Mononuclear cell (primary cell): ENCODE measurements around the gene SIM2. TPM values are rescaled to one million over a fixed set of nuclear protein-coding genes. Genes with fewer than 3 reads are reported as not detected.

Experiments
- H3K27me3 ChIP-seq: 2 replicates; pipeline ENCODE4 v1.6.0; 2011; ENCODE audit warnings: low read length, control low read depth; ENCODE audit not compliant: insufficient read depth
- H3K4me1 ChIP-seq: 2 replicates; pipeline ENCODE4 v1.5.1; 2011; ENCODE audit warnings: mild to moderate bottlenecking, low read length, control low read depth; ENCODE audit not compliant: insufficient read depth
- H3K4me3 ChIP-seq: 2 replicates; pipeline ENCODE4 v1.5.1; 2011; ENCODE audit warnings: mild to moderate bottlenecking, low read length, moderate library complexity
- H3K9me3 ChIP-seq: 2 replicates; pipeline ENCODE4 v1.5.1; 2011; ENCODE audit warnings: low read depth, mild to moderate bottlenecking, control low read depth, low read length
- total RNA-seq: library from RNA; depleted of rRNA; stranded (reverse); fragments of >200 nt; gene quantifications from one replicate; pipeline ENCODE4 v1.2.3, GENCODE V29; 2012

The SIM2 gene
- total RNA-seq, 1 donor = not detected

DNA sequence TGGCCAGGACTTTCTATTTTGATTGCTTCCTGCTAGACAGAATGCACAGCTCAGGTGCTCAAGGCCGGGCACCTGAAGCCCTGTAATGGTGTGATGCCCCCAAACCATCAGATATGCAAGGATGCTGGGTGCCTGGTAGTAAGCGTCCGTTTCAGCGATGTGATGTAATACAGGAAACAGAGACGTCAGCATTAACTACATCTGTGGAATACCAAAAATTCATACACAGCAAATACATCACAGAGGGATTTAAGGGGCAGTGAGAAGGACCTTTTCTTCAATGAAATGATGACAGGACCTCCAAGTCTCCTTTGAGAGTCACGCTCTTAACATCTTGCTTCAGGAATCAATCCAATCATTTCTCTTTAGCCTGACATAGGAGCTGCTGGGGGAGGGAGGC is 64.4 kb downstream of the SIM2 start:
- H3K4me1 ChIP-seq = no peaks in the 10 kb centered on the region
- H3K4me3 ChIP-seq = no peak overlapping the region
- H3K9me3 ChIP-seq = no peaks in the 10 kb centered on the region
- no peaks in the 10 kb centered on the region for H3K27me3 ChIP-seq

- Histone ChIP-seq H3K4me1 (no peaks in the 10 kb centered on the region), H3K4me3 (no peak overlapping the region), H3K9me3 (no peaks in the 10 kb centered on the region), H3K27me3 (no peaks in the 10 kb centered on the region)
Observed at GRCh38 chr21:36765229-36765628, 66.3 kb downstream of the SIM2 start.

DNA sequence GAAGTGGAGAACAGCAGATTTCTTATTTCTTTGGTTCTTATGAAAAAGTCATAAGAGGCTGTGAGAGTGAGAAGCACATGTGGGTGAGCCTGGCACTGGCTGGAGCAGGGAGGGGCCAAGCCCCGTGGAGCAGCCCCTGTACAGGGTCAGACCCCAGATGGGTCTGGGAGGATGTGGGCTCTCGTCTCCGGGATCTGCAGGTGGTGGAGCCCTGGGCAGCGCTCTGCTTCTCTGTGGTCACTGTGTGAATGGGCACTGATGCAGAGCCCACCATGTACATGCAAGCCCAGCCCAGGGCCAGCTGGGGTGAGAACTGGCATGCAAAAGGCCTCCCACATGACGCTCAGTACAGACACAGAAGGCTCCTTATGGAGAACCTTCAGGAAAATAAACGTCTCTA is 67.6 kb downstream of the SIM2 start:
- Histone ChIP-seq H3K4me1 (no peaks in the 10 kb centered on the region), H3K4me3 (no peak overlapping the region), H3K27me3 (no peaks in the 10 kb centered on the region), H3K9me3 (no peaks in the 10 kb centered on the region)

DNA sequence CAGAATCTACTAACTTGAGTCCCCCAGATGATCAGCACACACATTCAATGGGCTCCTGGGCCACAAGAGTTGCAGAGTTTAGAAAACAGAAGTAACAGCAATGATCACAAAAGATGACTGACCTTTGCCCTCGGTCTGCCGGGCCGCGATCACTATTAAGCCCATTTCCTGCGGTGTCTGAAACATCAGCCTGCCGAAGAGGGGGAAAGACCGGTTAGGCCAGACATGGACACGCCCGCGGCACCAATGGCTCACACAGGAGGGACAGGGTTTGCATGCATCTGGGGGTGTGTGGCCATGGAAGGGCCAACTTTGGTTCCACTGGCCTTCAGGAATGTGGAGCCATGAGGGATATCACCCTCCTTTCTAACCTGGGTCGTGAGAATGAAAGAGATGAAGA is 68.2 kb downstream of the SIM2 start:
- Histone ChIP-seq H3K27me3 (no peaks in the 10 kb centered on the region), H3K9me3 (no peaks in the 10 kb centered on the region), H3K4me3 (no peak overlapping the region), H3K4me1 (no peaks in the 10 kb centered on the region)

GRCh38 chr21:36768496-36768895 is 69.6 kb downstream of the SIM2 start:
- no peaks in the 10 kb centered on the region for H3K4me1 ChIP-seq
- no peaks in the 10 kb centered on the region for H3K9me3 ChIP-seq
- no peak overlapping the region for H3K4me3 ChIP-seq
- no peaks in the 10 kb centered on the region for H3K27me3 ChIP-seq

- Histone ChIP-seq H3K4me1 (no peaks in the 10 kb centered on the region), H3K27me3 (no peaks in the 10 kb centered on the region), H3K4me3 (no peak overlapping the region)
Observed at GRCh38 chr21:36769051-36769839, 70.3 kb downstream of the SIM2 start.

DNA sequence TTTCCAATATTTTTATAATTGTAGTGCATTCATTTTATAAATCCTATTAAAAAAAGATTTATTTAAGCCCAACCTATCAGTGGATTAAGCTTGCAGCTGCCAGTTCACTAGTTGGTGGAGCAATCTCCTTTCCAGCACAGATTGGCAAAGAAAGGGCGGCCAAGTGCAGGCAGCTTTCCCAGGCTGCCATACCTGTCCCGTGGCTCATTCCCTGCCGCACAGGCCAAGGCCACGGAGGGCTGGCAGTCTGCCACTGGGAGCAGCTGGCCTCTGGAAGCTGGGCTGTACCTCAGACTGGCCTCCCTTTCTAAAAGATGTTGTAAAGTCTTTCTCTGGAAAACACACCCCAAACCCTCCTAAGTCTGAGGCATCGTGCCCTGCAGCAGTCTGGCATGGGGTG is 74.2 kb downstream of the SIM2 start:
- no peaks in the 10 kb centered on the region for H3K4me1 ChIP-seq
- no peak overlapping the region for H3K4me3 ChIP-seq
- no peaks in the 10 kb centered on the region for H3K9me3 ChIP-seq
- H3K27me3 ChIP-seq = no peaks in the 10 kb centered on the region

More at GRCh38 chr21:36769051-36769839, 70.3 kb downstream of the SIM2 start:
- H3K9me3 ChIP-seq = no peaks in the 10 kb centered on the region

DNA sequence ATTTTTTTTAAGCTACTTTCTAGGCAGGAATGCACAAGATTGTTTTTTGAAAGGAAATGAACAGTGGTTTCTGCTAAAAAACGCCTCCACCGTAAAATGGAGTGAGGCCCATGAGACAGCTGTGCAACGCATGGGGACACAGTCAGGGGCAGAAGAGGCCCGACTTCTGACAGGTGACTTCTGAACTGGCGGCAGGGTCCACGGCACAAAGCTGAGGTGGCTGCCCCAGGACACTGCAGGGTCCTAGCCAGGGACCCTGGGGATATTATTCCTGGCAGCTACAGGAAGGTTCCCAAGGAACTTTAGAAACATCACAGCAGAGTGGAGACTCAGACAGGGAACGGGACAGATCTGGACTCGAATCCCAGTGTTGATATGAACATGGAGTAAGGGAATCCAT is 75.1 kb downstream of the SIM2 start:
- Histone ChIP-seq H3K27me3 (no peaks in the 10 kb centered on the region), H3K4me1 (no peaks in the 10 kb centered on the region), H3K9me3 (no peaks in the 10 kb centered on the region), H3K4me3 (no peak overlapping the region)

- Histone ChIP-seq H3K4me3 (no peak overlapping the region), H3K27me3 (no peaks in the 10 kb centered on the region), H3K9me3 (no peaks in the 10 kb centered on the region), H3K4me1 (no peaks in the 10 kb centered on the region)
Observed at GRCh38 chr21:36776981-36777617, 78.2 kb downstream of the SIM2 start.

GRCh38 chr21:36780861-36781260 is 81.9 kb downstream of the SIM2 start:
- Histone ChIP-seq H3K27me3 (no peaks in the 10 kb centered on the region), H3K9me3 (no peaks in the 10 kb centered on the region), H3K4me3 (no peak overlapping the region), H3K4me1 (no peaks in the 10 kb centered on the region)

- no peak overlapping the region for H3K4me3 ChIP-seq
- H3K27me3 ChIP-seq = no peaks in the 10 kb centered on the region
- no peaks in the 10 kb centered on the region for H3K9me3 ChIP-seq
- H3K4me1 ChIP-seq = no peaks in the 10 kb centered on the region
Observed at GRCh38 chr21:36783612-36784374, 84.9 kb downstream of the SIM2 start.

- no peak overlapping the region for H3K4me3 ChIP-seq
- no peaks in the 10 kb centered on the region for H3K9me3 ChIP-seq
- no peaks in the 10 kb centered on the region for H3K4me1 ChIP-seq
- H3K27me3 ChIP-seq = no peaks in the 10 kb centered on the region
Observed at GRCh38 chr21:36784947-36785346, 86.0 kb downstream of the SIM2 start.

DNA sequence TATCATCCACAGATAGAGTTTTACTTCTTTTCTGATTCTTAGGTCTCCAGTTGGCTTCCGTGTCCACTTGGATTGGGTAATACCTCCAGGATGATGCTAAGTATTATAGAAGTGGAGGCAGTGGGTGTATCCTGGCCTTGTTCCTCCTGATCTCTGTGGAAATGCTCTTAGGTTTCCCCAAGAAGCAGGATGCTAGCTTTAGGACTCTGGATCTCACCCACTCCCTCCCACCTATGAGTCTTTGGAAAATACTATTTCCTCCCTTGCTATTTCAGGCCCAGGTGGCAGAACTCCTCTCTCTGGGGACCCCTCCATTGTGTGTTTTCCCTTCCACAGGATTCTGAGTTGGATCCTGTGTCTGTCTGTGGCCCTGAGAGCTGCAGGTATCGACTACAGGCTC is 86.7 kb downstream of the SIM2 start:
- H3K9me3 ChIP-seq = no peaks in the 10 kb centered on the region
- no peaks in the 10 kb centered on the region for H3K4me1 ChIP-seq
- H3K4me3 ChIP-seq = no peak overlapping the region
- H3K27me3 ChIP-seq = no peaks in the 10 kb centered on the region

DNA sequence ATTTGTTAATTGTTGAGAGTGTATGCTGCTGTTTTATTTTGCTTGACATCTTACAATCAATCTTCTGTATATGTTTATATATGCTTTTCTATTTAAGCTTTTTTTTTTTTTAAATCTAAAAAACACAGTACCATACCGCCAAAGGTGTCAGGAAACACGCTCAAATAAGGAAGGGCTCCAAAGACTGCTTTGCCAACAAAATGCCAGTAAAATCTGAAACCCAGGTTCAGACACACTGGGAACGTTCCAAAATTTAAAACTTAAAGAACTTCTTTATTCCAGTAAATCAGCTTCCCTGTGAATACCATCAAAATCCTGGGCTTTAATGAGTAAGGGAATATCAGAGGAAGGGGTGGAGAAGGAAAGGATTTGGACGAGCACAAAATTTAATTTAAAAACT is 87.3 kb downstream of the SIM2 start:
- H3K9me3 ChIP-seq = no peaks in the 10 kb centered on the region
- no peaks in the 10 kb centered on the region for H3K27me3 ChIP-seq
- H3K4me3 ChIP-seq = no peak overlapping the region
- no peaks in the 10 kb centered on the region for H3K4me1 ChIP-seq

- no peaks in the 10 kb centered on the region for H3K4me1 ChIP-seq
- H3K9me3 ChIP-seq = no peaks in the 10 kb centered on the region
- H3K27me3 ChIP-seq = no peaks in the 10 kb centered on the region
- H3K4me3 ChIP-seq = no peak overlapping the region
Observed at GRCh38 chr21:36788120-36788638, 89.3 kb downstream of the SIM2 start.
